Measurements from ENCODE around the gene PLEKHA6.

The PLEKHA6 gene

DNA sequence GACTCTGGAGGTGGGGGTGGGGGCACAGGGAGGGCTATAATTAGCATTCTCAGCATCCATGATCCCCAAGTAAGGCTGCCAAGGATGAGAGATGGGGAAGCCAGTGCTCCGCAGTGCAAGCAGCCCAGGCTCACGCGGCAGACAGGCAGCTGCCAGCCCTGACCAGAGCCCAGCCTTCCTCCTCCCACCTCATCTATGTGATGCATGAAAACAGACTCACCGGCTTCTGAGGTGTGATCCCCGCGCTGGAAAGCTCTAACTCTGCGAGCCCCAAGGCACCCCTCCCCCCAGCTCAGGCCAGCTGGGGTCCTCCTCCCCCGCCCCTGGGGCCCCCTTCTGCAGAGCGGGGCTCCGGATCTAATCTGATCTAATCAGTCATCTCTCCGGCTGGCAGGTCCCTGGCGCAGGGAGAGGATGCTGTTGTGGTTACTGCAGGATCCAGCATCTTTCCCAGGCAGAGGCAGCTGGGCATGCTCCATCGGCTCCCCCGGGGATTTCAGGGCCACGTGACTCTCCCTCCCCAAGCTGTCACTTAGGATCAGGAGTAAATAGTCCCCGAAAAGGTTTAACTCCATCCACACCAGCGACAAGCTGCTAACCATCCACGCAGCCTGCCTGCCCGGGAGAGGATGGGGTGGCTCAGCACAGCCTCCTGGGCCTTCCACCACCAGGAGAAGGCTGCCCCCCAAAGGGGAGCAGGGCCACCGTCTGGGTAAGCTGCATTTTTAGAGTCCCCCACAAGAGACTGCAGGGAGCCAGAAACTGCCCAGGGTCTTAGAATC lies at the start of gene PLEKHA6:
TSS of gene PLEKHA6 (minus strand) at position 456 of the 782 bp plus-strand sequence. CDS start 86,202 bp downstream, outside the sequence.
- DNase-seq (ENCODE audit: low read depth in 3 of 3), result no peak

GRCh38 chr1:204409123-204409522 lies 49.4 kb upstream of the PLEKHA6 start:
- no peak for DNase-seq (ENCODE audit: low read depth in 3 of 3)

DNA sequence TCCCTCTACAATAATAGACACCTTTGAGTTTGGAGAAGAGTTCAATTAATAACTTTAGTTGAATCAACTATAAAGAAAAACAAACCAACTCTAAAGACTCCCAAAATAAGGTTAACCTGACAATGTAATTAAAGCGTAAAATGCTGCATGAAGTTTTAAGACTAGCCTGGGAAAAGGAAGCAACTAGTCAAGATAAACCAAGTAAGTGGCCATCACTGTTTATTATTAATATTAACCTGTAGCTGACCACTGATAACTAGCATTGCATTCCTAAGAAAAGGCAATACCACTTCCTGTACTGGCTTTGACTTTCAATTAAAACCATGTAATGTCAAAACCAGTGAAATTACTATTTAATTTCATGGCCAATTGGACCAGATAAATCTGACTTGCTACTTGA lies 48.9 kb upstream of the PLEKHA6 start:
- no peak for DNase-seq (ENCODE audit: low read depth in 3 of 3)

GRCh38 chr1:204408074-204408507 lies 48.4 kb upstream of the PLEKHA6 start:
- DNase-seq (ENCODE audit: low read depth in 3 of 3), result no peak

DNA sequence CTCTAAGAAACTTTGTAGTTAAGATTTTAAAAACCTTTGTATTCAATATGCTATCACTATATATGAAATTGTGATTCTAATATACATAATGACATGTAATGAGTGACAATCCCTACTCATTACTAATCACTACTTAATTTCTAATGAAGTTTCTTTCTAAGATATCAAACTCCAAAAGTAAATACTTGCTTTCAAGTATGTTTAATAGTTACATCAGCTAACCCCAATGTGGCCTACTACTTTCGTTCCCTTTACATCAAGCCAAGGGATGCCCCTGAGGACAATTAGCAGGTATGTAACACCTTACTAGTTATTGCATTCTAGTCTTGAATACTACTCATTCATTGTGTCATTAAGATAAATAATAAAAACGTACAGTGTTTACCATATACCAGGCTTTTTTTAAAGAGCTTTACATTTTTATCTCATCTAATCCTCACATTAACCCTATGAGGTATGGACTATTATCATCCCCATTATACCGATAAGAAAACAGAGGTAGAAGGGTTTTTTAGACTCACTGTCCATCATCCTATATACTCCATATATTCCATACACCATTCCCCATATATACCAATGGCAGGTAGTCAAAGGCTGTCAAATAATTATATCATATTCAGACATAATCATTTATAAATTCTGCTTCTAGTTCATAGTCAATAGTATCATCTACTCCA lies 47.7 kb upstream of the PLEKHA6 start:
- no peak for DNase-seq (ENCODE audit: low read depth in 3 of 3)

DNA sequence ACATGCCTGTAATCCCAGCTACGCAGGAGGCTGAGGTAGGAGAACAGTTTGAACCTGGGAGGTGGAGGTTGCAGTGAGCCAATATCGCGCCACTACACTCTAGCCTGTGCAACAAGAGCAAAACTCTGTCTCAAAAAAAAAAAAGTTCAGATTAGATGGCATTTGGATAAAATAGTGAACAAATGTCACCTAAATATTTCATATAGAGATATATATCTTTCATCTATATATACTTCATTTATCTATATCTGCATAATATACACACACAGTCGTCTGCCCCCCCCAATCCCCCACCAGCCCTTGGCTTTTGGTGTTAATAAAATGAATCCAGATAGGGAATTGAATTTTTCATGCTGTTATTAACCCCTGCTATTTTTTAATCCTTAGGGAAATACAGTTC lies 46.9 kb upstream of the PLEKHA6 start:
- DNase-seq (ENCODE audit: low read depth in 3 of 3), result no peak

GRCh38 chr1:204405988-204406387 lies 46.3 kb upstream of the PLEKHA6 start:
- DNase-seq (ENCODE audit: low read depth in 3 of 3), result no peak

GRCh38 chr1:204404629-204405028 lies 44.9 kb upstream of the PLEKHA6 start:
- DNase-seq (ENCODE audit: low read depth in 3 of 3), result no peak

GRCh38 chr1:204402391-204402790 lies 42.7 kb upstream of the PLEKHA6 start:
- no peak for DNase-seq (ENCODE audit: low read depth in 3 of 3)

- no peak for DNase-seq (ENCODE audit: low read depth in 3 of 3)
Measured at GRCh38 chr1:204401730-204402129, 42.0 kb upstream of the PLEKHA6 start.

DNA sequence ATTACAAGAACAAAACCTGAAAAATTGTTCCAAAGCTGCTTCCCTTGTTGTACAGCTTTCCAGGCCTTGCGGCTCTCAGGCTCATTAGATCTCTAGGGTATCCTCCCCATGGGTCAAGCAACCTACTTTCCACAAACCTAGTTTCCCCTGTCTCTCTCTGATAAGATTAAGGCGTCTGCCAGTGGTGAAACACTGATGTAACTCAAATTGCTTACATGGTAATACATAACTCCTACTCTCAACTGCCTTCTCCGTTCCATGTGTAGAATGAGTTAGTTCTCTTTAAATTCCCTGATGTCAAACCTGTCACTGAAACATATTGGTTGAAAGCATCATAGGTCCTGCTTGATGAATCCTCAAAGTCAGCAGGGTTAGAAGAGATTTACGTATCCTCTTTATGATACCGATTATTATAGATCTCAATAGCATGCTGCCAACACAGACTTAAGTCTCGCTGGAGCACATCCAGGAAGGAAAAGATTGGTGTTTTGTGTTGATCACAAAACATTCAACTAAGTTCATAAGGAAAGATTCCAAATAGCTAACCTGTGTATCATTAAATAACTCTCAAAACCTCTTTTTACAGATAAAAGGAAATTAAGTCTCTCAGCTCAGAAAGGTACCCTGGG lies 41.3 kb upstream of the PLEKHA6 start:
- DNase-seq (ENCODE audit: low read depth in 3 of 3), result no peak

DNA sequence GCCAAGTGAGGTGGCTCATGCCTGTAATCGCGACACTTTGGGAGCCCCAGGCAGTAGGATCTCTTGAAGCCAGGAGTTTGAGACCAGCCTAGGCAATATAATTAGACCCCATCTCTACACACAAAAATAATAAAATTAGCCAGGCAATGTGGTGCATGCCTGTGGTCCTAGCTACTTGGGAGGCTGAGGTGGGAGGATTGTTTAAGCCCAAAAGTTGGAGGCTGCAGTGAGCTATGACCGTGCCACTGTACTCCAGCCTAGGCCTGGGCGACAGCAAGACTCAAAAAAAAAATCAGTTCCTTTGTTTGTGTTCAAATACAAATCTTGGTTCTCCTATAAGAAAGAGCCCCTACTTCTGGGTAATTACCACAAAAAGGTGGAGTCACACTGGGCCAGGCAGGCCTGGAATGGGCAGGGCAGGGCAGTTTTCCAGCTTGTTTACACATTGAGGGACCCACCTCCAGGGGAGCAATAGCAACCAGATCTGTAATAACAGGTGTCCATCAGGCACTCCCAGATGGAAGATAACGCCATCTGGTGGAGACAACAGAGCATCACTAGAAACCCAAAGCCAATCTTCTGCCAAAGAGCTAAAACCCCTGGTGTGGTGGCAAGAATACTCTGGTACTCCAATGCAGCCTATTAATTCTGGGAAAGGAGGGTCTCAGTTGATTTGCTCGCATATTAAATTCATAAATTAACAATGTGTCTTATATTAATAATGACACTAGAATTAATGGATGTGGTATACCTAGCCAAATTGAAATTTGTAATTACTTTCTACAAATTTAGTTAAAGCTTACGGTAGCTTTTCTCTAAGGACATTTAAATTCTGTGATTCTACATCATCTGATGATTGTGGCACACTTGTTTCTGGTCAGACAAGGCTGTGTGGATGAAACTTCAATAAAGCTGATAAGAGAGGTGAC lies 38.7 kb upstream of the PLEKHA6 start:
- peak in 1 of 3 experiments; percentile 28 for DNase-seq (ENCODE audit: low read depth in 3 of 3)

DNA sequence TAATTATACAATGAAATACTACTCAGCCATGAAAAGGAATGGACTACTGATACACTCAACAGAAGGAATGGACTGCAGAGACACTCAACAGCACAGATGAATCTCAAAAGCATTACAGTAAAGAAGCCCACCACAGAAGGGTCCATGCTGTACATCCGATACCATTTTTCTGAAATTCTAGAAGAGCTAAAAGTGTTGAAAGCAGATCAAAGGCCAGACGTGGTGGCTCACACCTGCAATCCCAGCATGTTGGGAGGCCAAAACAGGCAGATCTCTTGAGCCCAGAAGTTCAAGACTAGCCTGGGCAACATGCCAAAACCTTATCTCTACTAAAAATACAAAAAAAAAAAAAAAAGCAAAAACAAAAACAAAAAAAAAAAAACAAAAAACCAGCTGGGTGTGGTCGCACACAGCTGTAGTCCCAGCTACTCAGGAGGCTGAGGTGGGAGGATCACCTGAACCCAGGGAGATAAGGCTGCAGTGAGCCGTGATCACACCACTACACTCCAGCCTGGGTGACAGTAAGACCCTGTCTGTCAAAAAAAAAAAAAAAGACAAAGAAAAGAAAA lies 36.4 kb upstream of the PLEKHA6 start:
- DNase-seq (ENCODE audit: low read depth in 3 of 3), result no peak

- DNase-seq (ENCODE audit: low read depth in 3 of 3), result no peak
Measured at GRCh38 chr1:204391629-204392028, 31.9 kb upstream of the PLEKHA6 start.

GRCh38 chr1:204390751-204391466 lies 31.2 kb upstream of the PLEKHA6 start:
- no peak for DNase-seq (ENCODE audit: low read depth in 3 of 3)

- DNase-seq (ENCODE audit: low read depth in 3 of 3), result no peak
Measured at GRCh38 chr1:204385727-204386126, 26.0 kb upstream of the PLEKHA6 start.

GRCh38 chr1:204384636-204385352 lies 25.1 kb upstream of the PLEKHA6 start:
- no peak for DNase-seq (ENCODE audit: low read depth in 3 of 3)

DNA sequence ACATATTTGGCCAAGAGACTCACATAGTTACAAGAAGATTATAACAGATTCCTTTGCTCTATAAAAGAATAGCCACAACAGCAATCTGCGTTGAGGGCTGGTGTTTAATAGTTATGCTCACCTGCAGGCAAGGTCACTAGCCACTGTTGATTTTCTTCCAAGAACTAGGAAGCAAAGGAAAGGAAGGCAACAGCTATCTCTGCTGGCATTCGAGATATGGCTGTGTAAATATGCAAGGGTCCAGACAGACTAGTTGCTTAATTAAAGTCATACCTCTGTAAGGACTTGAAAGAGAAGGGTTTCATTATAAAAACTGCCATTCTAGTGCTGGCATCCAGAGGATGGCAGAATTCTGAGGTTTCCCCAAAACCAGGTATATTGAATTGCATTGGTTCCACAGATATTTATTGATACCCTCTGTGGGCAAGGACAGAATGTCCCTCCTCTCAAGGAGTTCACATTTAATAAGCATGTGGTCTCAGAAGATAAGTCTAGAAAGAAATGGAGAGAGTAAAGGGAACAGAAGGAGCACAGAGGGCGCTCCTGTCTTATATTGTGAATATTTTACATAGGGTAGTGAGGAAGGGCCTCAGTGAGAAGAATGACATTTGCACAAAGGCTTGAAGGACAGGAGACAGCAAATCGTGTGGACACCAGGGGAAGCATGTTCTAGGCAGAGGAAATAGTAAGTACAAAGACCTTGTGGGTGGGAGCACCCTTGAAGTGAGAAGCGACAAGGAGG lies 23.6 kb upstream of the PLEKHA6 start:
- DNase-seq (ENCODE audit: low read depth in 3 of 3), result no peak

GRCh38 chr1:204382714-204383083 lies 23.0 kb upstream of the PLEKHA6 start:
- no peak for DNase-seq (ENCODE audit: low read depth in 3 of 3)

Measured in stimulated activated CD4-positive, alpha-beta T cell treated with anti-CD3 and anti-CD28 coated beads, TNF-alpha, amount 100 ng/mL, for 4 hours (primary cell).